ENCODE results near the gene IFITM5.

Gene IFITM5

GRCh38 chr11:305844-306211 is 6.5 kb upstream of the IFITM5 start:
- no peak for ATAC-seq
- TF ChIP-seq PPARA (CRISPR knock-in tag; IDR thresholded peaks at IDR 0.05; ENCODE audit: borderline replicate concordance) (no peak), RARB (CRISPR knock-in tag; IDR thresholded peaks at IDR 0.05) (no peak), ZNF70 (CRISPR knock-in tag; IDR thresholded peaks at IDR 0.05) (no peak), ISL1 (CRISPR knock-in tag; IDR thresholded peaks at IDR 0.05) (no peak), ZNF565 (CRISPR knock-in tag; conservative IDR thresholded peaks at IDR 0.05; ENCODE audit: low read depth) (no peak), GLIS3 (CRISPR knock-in tag; IDR thresholded peaks at IDR 0.05) (no peak), ZFP3 (CRISPR knock-in tag; IDR thresholded peaks at IDR 0.05) (no peak), CREB5 (CRISPR knock-in tag; IDR thresholded peaks at IDR 0.05; ENCODE audit: low read depth) (no peak), ZC3H10 (CRISPR knock-in tag; IDR thresholded peaks at IDR 0.05) (no peak), ZNF8 (CRISPR knock-in tag; IDR thresholded peaks at IDR 0.05) (no peak)

- ATAC-seq: peak; percentile 61; the same call in 2 of the 3 replicates
These were observed 5.9 kb upstream of the IFITM5 start for GRCh38 chr11:304915-305843.

GRCh38 chr11:304061-304506 is 4.8 kb upstream of the IFITM5 start:
- no peak for ATAC-seq
- TF ChIP-seq TCF4 (CRISPR knock-in tag; IDR thresholded peaks at IDR 0.05; ENCODE audit: borderline replicate concordance) (no peak), ESRRG (CRISPR knock-in tag; IDR thresholded peaks at IDR 0.05) (no peak), ZFP30 (CRISPR knock-in tag; IDR thresholded peaks at IDR 0.05) (no peak), OSR1 (CRISPR knock-in tag; IDR thresholded peaks at IDR 0.05) (no peak), PPARA (CRISPR knock-in tag; IDR thresholded peaks at IDR 0.05; ENCODE audit: borderline replicate concordance) (no peak), RARB (CRISPR knock-in tag; IDR thresholded peaks at IDR 0.05) (no peak), ZC3H10 (CRISPR knock-in tag; IDR thresholded peaks at IDR 0.05) (no peak), CREB5 (CRISPR knock-in tag; IDR thresholded peaks at IDR 0.05; ENCODE audit: low read depth) (no peak)

More at GRCh38 chr11:304915-305843, 5.9 kb upstream of the IFITM5 start:
- TF ChIP-seq ZFP3 (CRISPR knock-in tag; IDR thresholded peaks at IDR 0.05) (no peak), CREB5 (CRISPR knock-in tag; IDR thresholded peaks at IDR 0.05; ENCODE audit: low read depth) (no peak), POU6F1 (CRISPR knock-in tag; IDR thresholded peaks at IDR 0.05; ENCODE audit: borderline replicate concordance, low read depth) (no peak), ISL1 (CRISPR knock-in tag; IDR thresholded peaks at IDR 0.05) (no peak), RARB (CRISPR knock-in tag; IDR thresholded peaks at IDR 0.05) (no peak), ZNF70 (CRISPR knock-in tag; IDR thresholded peaks at IDR 0.05) (no peak), TOX (CRISPR knock-in tag; IDR thresholded peaks at IDR 0.05; ENCODE audit: borderline replicate concordance) (no peak), PPARA (CRISPR knock-in tag; IDR thresholded peaks at IDR 0.05; ENCODE audit: borderline replicate concordance) (no peak), ARNTL (CRISPR knock-in tag; IDR thresholded peaks at IDR 0.05; ENCODE audit: borderline replicate concordance, low read depth) (no peak), OSR1 (CRISPR knock-in tag; IDR thresholded peaks at IDR 0.05) (no peak), ESRRG (CRISPR knock-in tag; IDR thresholded peaks at IDR 0.05) (no peak)

- ATAC-seq: no peak
- TF ChIP-seq ISL1 (CRISPR knock-in tag; IDR thresholded peaks at IDR 0.05) (no peak), CREB5 (CRISPR knock-in tag; IDR thresholded peaks at IDR 0.05; ENCODE audit: low read depth) (no peak)
These were observed 4.0 kb upstream of the IFITM5 start for GRCh38 chr11:303363-303762.
